SU-DHL-6 (cell line): ENCODE measurements around the gene SOS1.

ENCODE experiments used
- H2AFZ ChIP-seq: fragments of 200-600 bp; sonication (generic); 2 replicates; pipeline ENCODE4 v1.6.1; 2014; ENCODE audit warnings: low read depth, mild to moderate bottlenecking, moderate library complexity, mixed read lengths, antibody characterized with exemption, low read length; ENCODE audit not compliant: severe bottlenecking
- H3F3A ChIP-seq: fragments of 200-600 bp; shearing (Covaris generic); 2 replicates; pipeline ENCODE4 v1.6.0; 2016; ENCODE audit warnings: antibody characterized with exemption, mild to moderate bottlenecking; ENCODE audit not compliant: insufficient read depth
- H3K27ac ChIP-seq: fragments of 200-600 bp; sonication (generic); 2 replicates; pipeline ENCODE4 v1.5.1; 2016; ENCODE audit warnings: low read depth, mild to moderate bottlenecking, low read length, moderate library complexity, mixed read lengths
- H3K27me3 ChIP-seq: fragments of 200-600 bp; sonication (generic), shearing (Covaris generic); 2 replicates; pipeline ENCODE4 v1.6.0; 2014; ENCODE audit warnings: mild to moderate bottlenecking, low read length
- H3K36me3 ChIP-seq: fragments of 200-600 bp; sonication (generic); 2 replicates; pipeline ENCODE4 v1.6.1; 2014; ENCODE audit warnings: mild to moderate bottlenecking, low read length, mixed read lengths
- H3K4me2 ChIP-seq: fragments of 300-600, 200-600 bp; shearing (Covaris generic), sonication (generic); 2 replicates; pipeline ENCODE4 v1.6.0; 2014; ENCODE audit warnings: low read length, low read depth, mild to moderate bottlenecking; ENCODE audit not compliant: poor library complexity, severe bottlenecking
- H3K4me3 ChIP-seq: fragments of 200-600 bp; sonication (generic); 2 replicates; pipeline ENCODE4 v1.5.1; 2014; ENCODE audit warnings: antibody characterized with exemption, low read length, mild to moderate bottlenecking, mixed read lengths; ENCODE audit not compliant: insufficient read depth, poor library complexity, severe bottlenecking
- H3K79me2 ChIP-seq: fragments of 200-600 bp; sonication (generic); 2 replicates; pipeline ENCODE4 v1.6.1; 2014; ENCODE audit warnings: mild to moderate bottlenecking, low read length, moderate library complexity; ENCODE audit not compliant: insufficient read depth
- H3K9ac ChIP-seq: fragments of 200-600 bp; sonication (generic); 2 replicates; pipeline ENCODE4 v1.7.0; 2014; ENCODE audit warnings: mild to moderate bottlenecking, low read length
- H3K9me2 ChIP-seq: fragments of 200-600 bp; sonication (generic); replicated peaks from 2 replicates; pipeline ENCODE4 v1.6.1; 2014; ENCODE audit warnings: low read length; ENCODE audit not compliant: insufficient read depth
- H3K9me3 ChIP-seq: fragments of 200-600 bp; sonication (generic); 2 replicates; pipeline ENCODE4 v1.6.1; 2014; ENCODE audit warnings: low read length, mixed read lengths; ENCODE audit not compliant: insufficient read depth
- H4K20me1 ChIP-seq: fragments of 200-600 bp; sonication (generic); 2 replicates; pipeline ENCODE4 v1.6.1; 2014; ENCODE audit warnings: low read depth, mild to moderate bottlenecking, antibody characterized with exemption, low read length, moderate library complexity, mixed read lengths
- EZH2phosphoT487 ChIP-seq: fragments of 200-600 bp; sonication (generic), shearing (Covaris generic); conservative IDR thresholded peaks from 2 replicates; pipeline ENCODE4 v1.6.1; 2018; ENCODE audit warnings: mild to moderate bottlenecking, antibody characterized with exemption, low read length, moderate library complexity, mixed read lengths
- TF ChIP-seq, protein P1 (sequence below): fragments of 200-600 bp; sonication (generic); IDR thresholded peaks from one replicate; pipeline ENCODE4 v1.5.1; 2017; ENCODE audit warnings: antibody characterized with exemption, mild to moderate bottlenecking, low read length, moderate library complexity; ENCODE audit not compliant: insufficient read depth, poor library complexity, severe bottlenecking

The SOS1 gene

DNA sequence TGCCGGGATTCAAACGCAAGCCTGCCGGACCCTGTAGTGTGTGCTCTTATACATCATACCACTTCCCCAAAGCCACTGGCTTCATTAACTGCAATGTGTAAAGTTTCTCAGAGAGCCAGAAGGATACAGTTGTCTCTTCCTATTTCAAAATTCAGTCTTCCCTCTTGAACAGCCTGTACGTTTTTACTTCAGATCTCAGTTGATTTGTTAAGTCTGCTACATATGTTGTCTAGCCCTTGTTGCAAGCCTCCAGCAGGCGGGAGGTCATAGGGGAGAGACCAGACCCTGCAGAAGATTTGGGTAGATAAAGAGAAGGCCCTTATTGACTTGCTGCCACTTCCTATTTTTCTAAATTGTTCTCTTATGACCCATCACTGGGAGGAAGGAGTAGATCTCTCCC lies 174.9 kb downstream of the SOS1 start:
- H4K20me1 ChIP-seq, result no peaks in the 10 kb centered on the region
- no peak overlapping the region for H2AFZ ChIP-seq
- no peaks in the 10 kb centered on the region for H3F3A ChIP-seq
- no peak overlapping the region for H3K9ac ChIP-seq
- H3K4me3 ChIP-seq, result no peak overlapping the region
- H3K4me2 ChIP-seq, result no peak overlapping the region
- TF ChIP-seq, protein P1, sequence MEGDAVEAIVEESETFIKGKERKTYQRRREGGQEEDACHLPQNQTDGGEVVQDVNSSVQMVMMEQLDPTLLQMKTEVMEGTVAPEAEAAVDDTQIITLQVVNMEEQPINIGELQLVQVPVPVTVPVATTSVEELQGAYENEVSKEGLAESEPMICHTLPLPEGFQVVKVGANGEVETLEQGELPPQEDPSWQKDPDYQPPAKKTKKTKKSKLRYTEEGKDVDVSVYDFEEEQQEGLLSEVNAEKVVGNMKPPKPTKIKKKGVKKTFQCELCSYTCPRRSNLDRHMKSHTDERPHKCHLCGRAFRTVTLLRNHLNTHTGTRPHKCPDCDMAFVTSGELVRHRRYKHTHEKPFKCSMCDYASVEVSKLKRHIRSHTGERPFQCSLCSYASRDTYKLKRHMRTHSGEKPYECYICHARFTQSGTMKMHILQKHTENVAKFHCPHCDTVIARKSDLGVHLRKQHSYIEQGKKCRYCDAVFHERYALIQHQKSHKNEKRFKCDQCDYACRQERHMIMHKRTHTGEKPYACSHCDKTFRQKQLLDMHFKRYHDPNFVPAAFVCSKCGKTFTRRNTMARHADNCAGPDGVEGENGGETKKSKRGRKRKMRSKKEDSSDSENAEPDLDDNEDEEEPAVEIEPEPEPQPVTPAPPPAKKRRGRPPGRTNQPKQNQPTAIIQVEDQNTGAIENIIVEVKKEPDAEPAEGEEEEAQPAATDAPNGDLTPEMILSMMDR, result no peak
- no peak for TF ChIP-seq EZH2phosphoT487
- no peaks in the 10 kb centered on the region for H3K9me3 ChIP-seq
- no peak overlapping the region for H3K27ac ChIP-seq
- no peaks in the 10 kb centered on the region for H3K79me2 ChIP-seq
- no peaks in the 10 kb centered on the region for H3K9me2 ChIP-seq
- no peaks in the 10 kb centered on the region for H3K27me3 ChIP-seq
- H3K36me3 ChIP-seq, result no peaks in the 10 kb centered on the region

DNA sequence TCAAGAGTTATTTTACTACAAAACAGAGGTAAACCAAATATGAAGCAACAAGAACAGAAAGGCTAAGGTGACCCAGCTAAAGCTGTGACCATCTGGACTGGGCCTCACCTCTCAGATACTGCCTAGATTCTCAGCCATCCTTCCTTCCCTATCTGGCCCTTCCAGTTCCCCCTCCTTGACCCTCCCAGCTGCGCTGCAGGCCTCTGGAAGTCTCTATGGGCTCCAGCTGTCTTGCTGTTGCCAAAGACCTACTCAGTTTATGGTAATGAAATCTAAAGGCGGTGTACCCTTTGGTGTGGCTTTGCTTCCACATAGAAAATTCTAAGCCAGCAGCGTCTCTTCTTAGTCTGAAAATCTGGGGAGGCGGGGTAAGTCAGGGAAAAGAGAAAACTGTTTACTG lies 175.5 kb downstream of the SOS1 start:
- Histone ChIP-seq H3K4me3 (no peak overlapping the region), H2AFZ (no peak overlapping the region), H3K79me2 (no peaks in the 10 kb centered on the region), H3F3A (no peaks in the 10 kb centered on the region), H3K9me3 (no peaks in the 10 kb centered on the region), H3K36me3 (no peaks in the 10 kb centered on the region), H3K27me3 (no peaks in the 10 kb centered on the region), H3K4me2 (no peak overlapping the region), H3K9ac (no peak overlapping the region), H3K27ac (no peak overlapping the region), H3K9me2 (no peaks in the 10 kb centered on the region), H4K20me1 (no peaks in the 10 kb centered on the region)
- TF ChIP-seq, protein P1, result no peak
- no peak for TF ChIP-seq EZH2phosphoT487

DNA sequence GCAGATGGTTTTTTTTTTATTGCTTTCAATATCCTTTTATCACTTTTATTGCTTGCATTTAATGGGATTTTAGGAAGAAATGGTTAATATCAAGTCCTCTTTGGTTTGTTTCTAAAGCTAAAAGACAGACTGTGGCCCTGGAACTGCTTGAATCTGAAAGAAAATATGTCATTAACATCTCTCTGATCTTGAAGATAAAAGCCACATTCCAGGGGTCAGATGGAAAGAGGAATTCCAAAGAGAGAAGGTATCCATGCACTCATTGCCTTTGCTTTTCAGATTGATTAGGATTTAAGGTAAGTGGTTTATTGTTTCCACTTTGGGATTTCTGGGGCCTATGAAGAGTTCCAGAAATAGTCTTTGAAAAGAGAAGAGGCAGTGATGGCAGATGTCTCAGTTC lies 177.1 kb downstream of the SOS1 start:
- no peak overlapping the region for H3K9ac ChIP-seq
- no peaks in the 10 kb centered on the region for H3K9me3 ChIP-seq
- H3K4me2 ChIP-seq, result no peak overlapping the region
- no peaks in the 10 kb centered on the region for H3K36me3 ChIP-seq
- no peak overlapping the region for H2AFZ ChIP-seq
- no peaks in the 10 kb centered on the region for H3K79me2 ChIP-seq
- H4K20me1 ChIP-seq, result no peaks in the 10 kb centered on the region
- H3K27ac ChIP-seq, result no peak overlapping the region
- TF ChIP-seq, protein P1, result no peak
- no peak for TF ChIP-seq EZH2phosphoT487
- H3K27me3 ChIP-seq, result no peaks in the 10 kb centered on the region
- no peaks in the 10 kb centered on the region for H3K9me2 ChIP-seq
- H3K4me3 ChIP-seq, result no peak overlapping the region
- H3F3A ChIP-seq, result no peaks in the 10 kb centered on the region
